CD14-positive monocyte (primary cell): ENCODE measurements around the gene BRF1. TPM values are rescaled to one million over a fixed set of nuclear protein-coding genes. Genes with fewer than 3 reads are reported as not detected.
A peak's percentile ranks its signal among the peaks of the same experiment; 100 is the strongest.

Experiments
- DNase-seq, 3 donors: peaks; one replicate each; pipeline ENCODE4 v3.0.0-alpha.2; 2011 to 2022
- H2AFZ ChIP-seq: 2 replicates; pipeline ENCODE4 v1.6.0; 2012; ENCODE audit warnings: mild to moderate bottlenecking, low read depth, low read length, inconsistent platforms; ENCODE audit not compliant: insufficient read depth, poor library complexity, severe bottlenecking
- H3K27ac ChIP-seq, 2 donors: 1 replicate in 1 of 2; 2 replicates in 1 of 2; pipeline ENCODE4 v1.5.1; 2012 to 2013; ENCODE audit warnings: low read length in 2 of 2, control low read depth in 1 of 2, inconsistent platforms in 1 of 2, low read depth in 1 of 2, mild to moderate bottlenecking in 1 of 2
- H3K27me3 ChIP-seq, 2 donors: one replicate each; pipeline versions ENCODE4 v1.6.0 to v1.6.1; 2011 to 2013; ENCODE audit warnings: low read length in 2 of 2; ENCODE audit not compliant: control insufficient read depth in 2 of 2, insufficient read depth in 2 of 2
- H3K36me3 ChIP-seq, 2 donors: replicated peaks in 1 of 2; 1 replicate in 1 of 2; 2 replicates in 1 of 2; pipeline versions ENCODE4 v1.5.1 to v1.6.1; 2012 to 2013; ENCODE audit warnings: low read length in 2 of 2, control low read depth in 1 of 2, inconsistent platforms in 1 of 2, mild to moderate bottlenecking in 1 of 2; ENCODE audit not compliant: insufficient read depth in 2 of 2, control insufficient read depth in 1 of 2
- H3K4me1 ChIP-seq, 2 donors: 1 replicate in 1 of 2; 2 replicates in 1 of 2; pipeline versions ENCODE4 v1.5.1 to v1.6.1; 2012 to 2013; ENCODE audit warnings: low read length in 2 of 2, control low read depth in 1 of 2, inconsistent platforms in 1 of 2, mild to moderate bottlenecking in 1 of 2, moderate library complexity in 1 of 2; ENCODE audit not compliant: insufficient read depth in 2 of 2, control insufficient read depth in 1 of 2
- H3K4me2 ChIP-seq: replicated peaks from 2 replicates; pipeline ENCODE3; 2012; ENCODE audit warnings: low read length, moderate library complexity, mild to moderate bottlenecking; ENCODE audit not compliant: poor library complexity, severe bottlenecking; ENCODE audit errors: extremely low read depth
- H3K4me3 ChIP-seq, 3 experiments: fragments of 200-600 bp in 1 of 3; sonication (generic) in 1 of 3; replicated peaks in 1 of 3; 1 replicate in 2 of 3; 2 replicates in 1 of 3; pipeline ENCODE4 v1.5.1; 2011 to 2013; ENCODE audit warnings: low read length in 3 of 3, mild to moderate bottlenecking in 3 of 3, control low read depth in 2 of 3, low read depth in 2 of 3, inconsistent platforms in 1 of 3, moderate library complexity in 1 of 3
- H3K79me2 ChIP-seq: 2 replicates; pipeline ENCODE4 v1.6.0; 2012; ENCODE audit warnings: mild to moderate bottlenecking, control low read depth, inconsistent platforms, low read length, moderate library complexity; ENCODE audit not compliant: insufficient read depth
- H3K9ac ChIP-seq: 2 replicates; pipeline ENCODE4 v1.6.0; 2017; ENCODE audit warnings: low read length, mild to moderate bottlenecking; ENCODE audit not compliant: insufficient read depth, poor library complexity, severe bottlenecking
- H3K9me3 ChIP-seq, 2 donors: replicated peaks in 1 of 2; 1 replicate in 1 of 2; 2 replicates in 1 of 2; pipeline versions ENCODE4 v1.5.1 to v1.6.1; 2012 to 2013; ENCODE audit warnings: low read length in 2 of 2, control low read depth in 1 of 2; ENCODE audit not compliant: control insufficient read depth in 1 of 2, insufficient read depth in 1 of 2
- H4K20me1 ChIP-seq: 2 replicates; pipeline ENCODE4 v1.6.0; 2012; ENCODE audit warnings: mild to moderate bottlenecking, low read length, control low read depth, moderate library complexity; ENCODE audit not compliant: insufficient read depth
- H3K27ac Mint-ChIP-seq, 7 donors: one replicate each; pipeline ENCODE4 v1.8.0; 2020; ENCODE audit warnings: mild to moderate bottlenecking in 7 of 7, mixed read lengths in 7 of 7, moderate library complexity in 6 of 7, inconsistent platforms in 2 of 7
- H3K27me3 Mint-ChIP-seq, 3 donors: one replicate each; pipeline ENCODE4 v1.8.0; 2021 to 2022; ENCODE audit warnings: low read depth in 3 of 3, mild to moderate bottlenecking in 3 of 3, mixed read lengths in 3 of 3, moderate library complexity in 3 of 3, inconsistent platforms in 1 of 3
- H3K36me3 Mint-ChIP-seq, 2 donors: one replicate each; pipeline ENCODE4 v1.8.0; 2020; ENCODE audit warnings: mixed read lengths in 2 of 2, inconsistent platforms in 1 of 2, mild to moderate bottlenecking in 1 of 2
- H3K4me1 Mint-ChIP-seq: one replicate; pipeline ENCODE4 v1.8.0; 2020; ENCODE audit warnings: mild to moderate bottlenecking, mixed read lengths
- H3K4me3 Mint-ChIP-seq, 2 donors: one replicate each; pipeline ENCODE4 v1.8.0; 2020; ENCODE audit warnings: mild to moderate bottlenecking in 2 of 2, mixed read lengths in 2 of 2, moderate library complexity in 1 of 2
- H3K9me3 Mint-ChIP-seq, 7 donors: one replicate each; pipeline ENCODE4 v1.8.0; 2020 to 2022; ENCODE audit warnings: mixed read lengths in 7 of 7, mild to moderate bottlenecking in 6 of 7, moderate library complexity in 6 of 7, inconsistent platforms in 2 of 7
- WGBS: methylation state at CpG from one replicate; pipeline ENCODE4 v1.1.5; 2013; ENCODE audit warnings: missing lambda C conversion rate; ENCODE audit not compliant: insufficient coverage; 5-methylcytosine and 5-hydroxymethylcytosine counted together
- intact Hi-C, 2 donors: fragments of 100-400 bp; cut with micrococcal nuclease; formaldehyde crosslinking; loops; one replicate each; pipeline versions ENCODE4 v1.15.0 to v1.15.1; 2023
- polyA plus RNA-seq, 3 donors: library from polyadenylated mRNA; depleted of rRNA in 1 of 3; unstranded in 2 of 3; stranded (reverse) in 1 of 3; fragments of 300-500 nt in 2 of 3; fragments of >200 nt in 1 of 3; fragmentation: Illumina TruSeq in 2 of 3; gene quantifications; 1 replicate in 2 of 3; 2 replicates in 1 of 3; pipeline ENCODE4 v1.2.3, GENCODE V29; 2012 to 2021
- TF ChIP-seq, protein P1 (sequence below): fragments of 200-600 bp; IDR thresholded peaks from one replicate; pipeline ENCODE4 v1.8.0; 2022; ENCODE audit warnings: antibody characterized with exemption, mild to moderate bottlenecking

BRF1 gene
- polyA plus RNA-seq, 3 donors, result 2.3 to 20.5 (median 2.5) TPM

DNA sequence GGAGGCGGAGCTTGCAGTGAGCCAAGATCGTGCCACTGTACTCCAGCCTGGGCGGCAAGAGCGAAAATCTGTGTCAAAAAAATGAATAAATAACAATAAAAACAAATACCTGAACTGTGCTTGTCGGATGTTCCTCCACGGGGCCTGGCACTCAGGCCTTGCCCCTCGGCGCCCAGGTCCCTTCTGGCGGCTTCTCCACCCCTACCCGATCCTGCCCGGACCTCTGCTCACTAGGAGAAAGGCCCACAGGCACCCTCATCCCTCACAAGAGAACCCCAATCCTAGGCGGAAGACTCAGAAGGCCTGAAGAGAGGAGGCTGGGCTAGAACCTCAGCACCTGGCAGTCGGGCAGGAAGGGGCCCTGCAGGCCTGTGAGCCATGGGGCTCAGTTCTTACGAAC is 73.5 kb downstream of the BRF1 start:
- Mint-ChIP-seq H3K9me3 (peaks cover 0 to 2% (median 0%) of the 10 kb centered on the region in 7 donors), H3K4me3 (no peak overlapping the region), H3K27ac (peak overlapping the region in 3 of 7 donors; percentile 26 to 33 (median 31)), H3K27me3 (peaks cover 0 to 1% (median 0%) of the 10 kb centered on the region in 3 donors), H3K36me3 (peaks cover 42 to 61% of the 10 kb centered on the region in 2 donors), H3K4me1 (peaks cover 7% of the 10 kb centered on the region)
- intact Hi-C loops, result no loop called here
- Histone ChIP-seq H3K9ac (no peak overlapping the region), H3K79me2 (no peaks in the 10 kb centered on the region), H4K20me1 (no peaks in the 10 kb centered on the region), H3K36me3 (peaks cover 19 to 56% of the 10 kb centered on the region in 2 donors), H3K27ac (no peak overlapping the region), H3K27me3 (no peaks in the 10 kb centered on the region), H3K9me3 (peaks cover 0 to 3% of the 10 kb centered on the region in 2 donors), H3K4me2 (no peak overlapping the region), H2AFZ (no peak overlapping the region), H3K4me1 (no peaks in the 10 kb centered on the region), H3K4me3 (no peak overlapping the region)
- TF ChIP-seq, protein P1, sequence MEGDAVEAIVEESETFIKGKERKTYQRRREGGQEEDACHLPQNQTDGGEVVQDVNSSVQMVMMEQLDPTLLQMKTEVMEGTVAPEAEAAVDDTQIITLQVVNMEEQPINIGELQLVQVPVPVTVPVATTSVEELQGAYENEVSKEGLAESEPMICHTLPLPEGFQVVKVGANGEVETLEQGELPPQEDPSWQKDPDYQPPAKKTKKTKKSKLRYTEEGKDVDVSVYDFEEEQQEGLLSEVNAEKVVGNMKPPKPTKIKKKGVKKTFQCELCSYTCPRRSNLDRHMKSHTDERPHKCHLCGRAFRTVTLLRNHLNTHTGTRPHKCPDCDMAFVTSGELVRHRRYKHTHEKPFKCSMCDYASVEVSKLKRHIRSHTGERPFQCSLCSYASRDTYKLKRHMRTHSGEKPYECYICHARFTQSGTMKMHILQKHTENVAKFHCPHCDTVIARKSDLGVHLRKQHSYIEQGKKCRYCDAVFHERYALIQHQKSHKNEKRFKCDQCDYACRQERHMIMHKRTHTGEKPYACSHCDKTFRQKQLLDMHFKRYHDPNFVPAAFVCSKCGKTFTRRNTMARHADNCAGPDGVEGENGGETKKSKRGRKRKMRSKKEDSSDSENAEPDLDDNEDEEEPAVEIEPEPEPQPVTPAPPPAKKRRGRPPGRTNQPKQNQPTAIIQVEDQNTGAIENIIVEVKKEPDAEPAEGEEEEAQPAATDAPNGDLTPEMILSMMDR, result no peak
- DNase-seq, result no peak
- 100% methylated on average over 3 of the region's 14 CpGs for WGBS

DNA sequence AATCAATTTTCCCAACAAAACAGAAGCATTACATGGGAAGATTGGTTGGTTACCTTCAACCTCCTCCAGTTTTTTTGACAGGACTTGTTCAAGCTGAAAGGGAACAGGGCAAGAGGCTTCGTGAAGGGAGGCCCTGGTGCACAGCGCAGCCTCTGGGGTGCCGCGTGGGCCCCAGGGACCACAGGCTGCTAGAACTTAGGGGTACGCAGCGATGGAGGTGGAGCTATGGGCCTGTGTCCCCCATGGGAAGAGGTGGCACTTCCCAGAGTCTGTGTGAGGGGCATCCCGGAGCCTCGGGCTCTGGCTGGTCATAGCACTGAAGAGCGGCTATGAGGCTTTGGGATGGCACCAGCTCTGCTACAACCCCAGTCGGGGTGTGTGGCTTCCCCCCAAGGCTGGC is 74.6 kb downstream of the BRF1 start:
- Mint-ChIP-seq H3K4me3 (no peak overlapping the region), H3K4me1 (peaks cover 7% of the 10 kb centered on the region), H3K27ac (peak overlapping the region in 2 of 7 donors; percentile 32), H3K36me3 (peaks cover 52 to 72% of the 10 kb centered on the region in 2 donors), H3K9me3 (no peaks in the 10 kb centered on the region), H3K27me3 (peaks cover 0 to 1% (median 0%) of the 10 kb centered on the region in 3 donors)
- TF ChIP-seq, protein P1, result no peak
- Histone ChIP-seq H3K27ac (no peak overlapping the region), H2AFZ (no peak overlapping the region), H3K27me3 (no peaks in the 10 kb centered on the region), H3K36me3 (peaks cover 26 to 67% of the 10 kb centered on the region in 2 donors), H3K9me3 (no peaks in the 10 kb centered on the region), H4K20me1 (no peaks in the 10 kb centered on the region), H3K9ac (no peak overlapping the region), H3K4me3 (no peak overlapping the region), H3K79me2 (no peaks in the 10 kb centered on the region), H3K4me2 (no peak overlapping the region), H3K4me1 (no peaks in the 10 kb centered on the region)
- intact Hi-C loops, result no loop called here
- 93% methylated on average over 10 of the region's 10 CpGs for WGBS
- no peak for DNase-seq
